Mesothelial cell of epicardium (in vitro differentiated cells): ENCODE measurements around the gene IDH3G. TPM values are rescaled to one million over a fixed set of nuclear protein-coding genes. Genes with fewer than 3 reads are reported as not detected.
A peak's percentile ranks its signal among the peaks of the same experiment; 100 is the strongest.

ENCODE experiments used
- DNase-seq, 2 experiments: peaks; one replicate each; pipeline ENCODE4 v3.0.0; 2021; ENCODE audit warnings: low spot score in 2 of 2; ENCODE audit not compliant: unreplicated experiment in 2 of 2
- H3K27ac Mint-ChIP-seq: 2 replicates; pipeline ENCODE4 v1.8.0; 2021; ENCODE audit warnings: mixed read lengths
- H3K27me3 Mint-ChIP-seq: 2 replicates; pipeline ENCODE4 v1.8.0; 2021; ENCODE audit warnings: low read depth, mixed read lengths
- H3K36me3 Mint-ChIP-seq: 2 replicates; pipeline ENCODE4 v1.8.0; 2021; ENCODE audit warnings: mixed read lengths
- H3K4me1 Mint-ChIP-seq: 2 replicates; pipeline ENCODE4 v1.8.0; 2021; ENCODE audit warnings: mixed read lengths
- H3K4me3 Mint-ChIP-seq: 2 replicates; pipeline ENCODE4 v1.8.0; 2021; ENCODE audit warnings: mild to moderate bottlenecking, moderate library complexity, mixed read lengths
- H3K9me3 Mint-ChIP-seq: 2 replicates; pipeline ENCODE4 v1.8.0; 2021; ENCODE audit warnings: mixed read lengths
- CTCF ChIP-seq: fragments of 200-600 bp; sonication (generic); IDR thresholded peaks from one replicate; pipeline ENCODE4 v1.5.0; 2021; ENCODE audit warnings: antibody characterized with exemption; ENCODE audit not compliant: unreplicated experiment
- total RNA-seq: library from RNA; stranded (reverse); gene quantifications from 3 replicates; pipeline ENCODE4 v1.2.1, GENCODE V29; 2021

Gene IDH3G
- total RNA-seq, 1 donor from 2014 or later, result 53.5 TPM

DNA sequence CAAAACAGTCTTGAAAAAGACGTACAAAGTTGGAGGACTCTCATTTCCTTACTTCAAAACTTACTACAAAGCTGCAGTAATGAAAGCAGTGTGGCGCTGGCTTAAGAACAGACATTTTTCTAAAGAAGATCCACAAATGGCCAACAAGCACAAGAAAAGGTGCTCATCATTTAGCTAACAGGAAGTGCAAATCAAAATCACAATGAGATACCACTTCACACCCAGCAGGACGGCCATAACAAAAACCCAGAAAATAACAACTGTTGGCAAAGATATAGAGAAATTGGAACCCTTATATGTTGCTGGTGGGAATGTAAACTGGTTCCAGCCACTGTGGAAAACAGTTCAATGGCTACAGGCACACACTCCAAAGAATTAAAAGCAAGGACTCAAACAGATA is 32.8 kb upstream of the IDH3G start:
- no peaks in the 10 kb centered on the region for H3K4me1 Mint-ChIP-seq
- H3K4me3 Mint-ChIP-seq, result no peak overlapping the region
- no peak for TF ChIP-seq CTCF
- H3K27ac Mint-ChIP-seq, result no peak overlapping the region
- peaks cover 59% of the 10 kb centered on the region for H3K27me3 Mint-ChIP-seq
- peaks cover 11% of the 10 kb centered on the region for H3K9me3 Mint-ChIP-seq
- no peak for DNase-seq
- no peaks in the 10 kb centered on the region for H3K36me3 Mint-ChIP-seq

GRCh38 chrX:153825042-153825441 is 30.9 kb upstream of the IDH3G start:
- H3K36me3 Mint-ChIP-seq, result no peaks in the 10 kb centered on the region
- H3K27me3 Mint-ChIP-seq, result peaks cover 47% of the 10 kb centered on the region
- DNase-seq, result no peak
- H3K27ac Mint-ChIP-seq, result no peak overlapping the region
- peaks cover 11% of the 10 kb centered on the region for H3K9me3 Mint-ChIP-seq
- no peaks in the 10 kb centered on the region for H3K4me1 Mint-ChIP-seq
- no peak overlapping the region for H3K4me3 Mint-ChIP-seq
- TF ChIP-seq CTCF, result no peak

DNA sequence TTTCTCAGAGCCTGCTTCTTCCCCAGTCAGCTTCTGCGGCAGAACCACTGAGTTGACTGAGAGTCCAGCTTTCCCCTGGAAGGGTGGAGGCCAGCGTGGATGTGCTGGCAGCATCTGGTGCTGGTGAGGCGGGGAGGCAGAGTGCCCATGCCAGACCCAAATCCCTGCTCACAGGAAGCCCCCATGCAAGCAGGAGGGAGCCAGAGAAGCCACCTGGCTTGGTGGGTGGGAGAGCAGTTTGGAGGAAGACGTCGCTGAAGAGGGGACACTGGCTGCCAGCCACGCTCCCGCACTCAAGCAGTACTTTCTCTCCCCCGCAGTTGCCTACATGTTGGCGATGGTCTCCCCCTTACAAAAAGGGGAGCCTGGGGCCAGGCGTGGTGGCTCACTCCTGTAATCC is 30.2 kb upstream of the IDH3G start:
- Mint-ChIP-seq H3K4me3 (no peak overlapping the region), H3K4me1 (peaks cover 4% of the 10 kb centered on the region), H3K36me3 (no peaks in the 10 kb centered on the region), H3K27me3 (peaks cover 46% of the 10 kb centered on the region), H3K9me3 (peaks cover 11% of the 10 kb centered on the region), H3K27ac (no peak overlapping the region)
- TF ChIP-seq CTCF, result no peak
- DNase-seq, result no peak

GRCh38 chrX:153821066-153821465 is 26.9 kb upstream of the IDH3G start:
- no peak for DNase-seq
- peaks cover 5% of the 10 kb centered on the region for H3K4me1 Mint-ChIP-seq
- peaks cover 4% of the 10 kb centered on the region for H3K9me3 Mint-ChIP-seq
- H3K36me3 Mint-ChIP-seq, result no peaks in the 10 kb centered on the region
- no peak overlapping the region for H3K4me3 Mint-ChIP-seq
- no peak for TF ChIP-seq CTCF
- peaks cover 18% of the 10 kb centered on the region for H3K27me3 Mint-ChIP-seq
- H3K27ac Mint-ChIP-seq, result no peak overlapping the region

DNA sequence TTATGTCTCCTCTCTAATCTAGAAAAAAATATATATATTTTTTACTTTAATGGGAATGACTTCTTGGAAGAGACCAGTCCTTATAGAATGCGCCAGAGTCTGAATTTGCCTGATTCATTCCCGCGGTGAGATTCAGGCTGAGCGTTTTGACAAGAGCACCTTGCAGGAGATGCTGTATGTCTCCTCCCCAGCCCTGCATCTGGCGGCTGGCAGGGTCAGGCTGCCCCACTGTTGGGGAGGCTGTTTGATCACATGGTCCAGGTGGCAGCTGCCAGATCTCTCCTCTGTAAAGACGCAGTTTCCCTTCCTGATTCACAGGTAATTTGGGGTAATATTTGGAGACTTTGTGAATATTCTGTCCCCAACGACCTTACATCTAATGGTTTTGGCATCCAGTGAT is 26.4 kb upstream of the IDH3G start:
- no peaks in the 10 kb centered on the region for H3K36me3 Mint-ChIP-seq
- no peak for TF ChIP-seq CTCF
- peaks cover 16% of the 10 kb centered on the region for H3K27me3 Mint-ChIP-seq
- no peak overlapping the region for H3K27ac Mint-ChIP-seq
- DNase-seq, result no peak
- H3K4me1 Mint-ChIP-seq, result peaks cover 5% of the 10 kb centered on the region
- no peak overlapping the region for H3K4me3 Mint-ChIP-seq
- peaks cover 4% of the 10 kb centered on the region for H3K9me3 Mint-ChIP-seq

DNA sequence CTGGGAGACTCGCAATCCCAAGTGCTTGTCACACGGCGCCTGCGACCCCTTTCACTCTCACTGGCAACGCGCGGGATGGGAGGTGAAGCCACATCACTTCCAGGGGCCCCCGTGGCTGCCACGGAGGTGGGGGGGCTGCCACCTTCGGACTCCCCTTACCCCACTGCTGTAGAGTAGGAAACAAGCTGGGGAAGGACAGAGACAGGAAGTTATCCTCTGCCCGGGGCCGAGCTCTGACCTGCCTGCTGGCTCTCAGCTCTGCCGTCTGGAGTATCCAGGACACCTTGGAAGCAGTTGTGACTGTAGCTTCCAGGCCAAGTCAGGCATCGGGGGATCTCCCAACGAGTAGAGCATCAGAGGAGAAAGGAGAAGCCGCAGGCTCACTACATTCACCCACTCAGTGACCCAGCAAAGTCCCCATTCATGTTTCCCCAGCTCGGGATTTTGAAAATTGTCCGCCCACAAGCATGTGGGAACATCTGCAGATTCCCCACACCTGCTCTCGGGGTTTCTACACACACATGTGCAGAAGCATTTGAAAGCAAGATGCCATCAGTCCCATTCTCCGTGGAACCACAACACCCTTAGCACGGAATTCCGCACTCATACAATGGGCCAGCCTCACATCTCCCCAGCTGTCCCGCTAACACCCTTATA is 25.3 kb upstream of the IDH3G start:
- Mint-ChIP-seq H3K27ac (peak overlapping the region; percentile 50), H3K36me3 (no peaks in the 10 kb centered on the region), H3K4me3 (peak overlapping the region; percentile 58), H3K27me3 (peaks cover 5% of the 10 kb centered on the region), H3K9me3 (peaks cover 11% of the 10 kb centered on the region), H3K4me1 (peaks cover 5% of the 10 kb centered on the region)
- TF ChIP-seq CTCF, result no peak
- DNase-seq, result no peak
